ENCODE results near the gene TREML4.
A peak's percentile ranks its signal among the peaks of the same experiment; 100 is the strongest.

The TREML4 gene

GRCh38 chr6:41255638-41256246 lies 27.6 kb downstream of the TREML4 start:
- no peak for DNase-seq (ENCODE audit: low read depth)

GRCh38 chr6:41256383-41256782 lies 28.2 kb downstream of the TREML4 start:
- no peak for DNase-seq (ENCODE audit: low read depth)

- no peak for DNase-seq (ENCODE audit: low read depth)
These were observed 29.4 kb downstream of the TREML4 start for GRCh38 chr6:41257369-41258195.

- no peak for DNase-seq (ENCODE audit: low read depth)
These were observed 30.0 kb downstream of the TREML4 start for GRCh38 chr6:41258196-41258493.

GRCh38 chr6:41262401-41262800 lies 34.3 kb downstream of the TREML4 start:
- no peak for DNase-seq (ENCODE audit: low read depth)

- no peak for DNase-seq (ENCODE audit: low read depth)
These were observed 35.1 kb downstream of the TREML4 start for GRCh38 chr6:41263267-41263666.

GRCh38 chr6:41266541-41266940 lies 38.4 kb downstream of the TREML4 start:
- no peak for DNase-seq (ENCODE audit: low read depth)

GRCh38 chr6:41268478-41268877 lies 40.3 kb downstream of the TREML4 start:
- no peak for DNase-seq (ENCODE audit: low read depth)

GRCh38 chr6:41269166-41269565 lies 41.0 kb downstream of the TREML4 start:
- DNase-seq (ENCODE audit: low read depth), result no peak

- no peak for DNase-seq (ENCODE audit: low read depth)
These were observed 41.6 kb downstream of the TREML4 start for GRCh38 chr6:41269716-41270115.

GRCh38 chr6:41271901-41272395 lies 43.8 kb downstream of the TREML4 start:
- DNase-seq (ENCODE audit: low read depth), result no peak

- DNase-seq (ENCODE audit: low read depth), result no peak
These were observed 44.6 kb downstream of the TREML4 start for GRCh38 chr6:41272591-41273240.

GRCh38 chr6:41273714-41274113 lies 45.6 kb downstream of the TREML4 start:
- DNase-seq (ENCODE audit: low read depth), result no peak

- DNase-seq (ENCODE audit: low read depth), result no peak
These were observed 46.1 kb downstream of the TREML4 start for GRCh38 chr6:41274256-41274655.

GRCh38 chr6:41275489-41275888 lies 47.3 kb downstream of the TREML4 start:
- no peak for DNase-seq (ENCODE audit: low read depth)

GRCh38 chr6:41277605-41278004 lies 49.5 kb downstream of the TREML4 start:
- DNase-seq (ENCODE audit: low read depth), result no peak

- DNase-seq (ENCODE audit: low read depth), result peak; percentile 31
These were observed 50.7 kb downstream of the TREML4 start for GRCh38 chr6:41278699-41279405.

- DNase-seq (ENCODE audit: low read depth), result no peak
These were observed 52.4 kb downstream of the TREML4 start for GRCh38 chr6:41280381-41281057.

- DNase-seq (ENCODE audit: low read depth), result no peak
These were observed 55.5 kb downstream of the TREML4 start for GRCh38 chr6:41283600-41283999.

- no peak for DNase-seq (ENCODE audit: low read depth)
These were observed 56.6 kb downstream of the TREML4 start for GRCh38 chr6:41284726-41285125.

GRCh38 chr6:41286544-41287346 lies 58.6 kb downstream of the TREML4 start, which contains the start of gene TREM1:
TREM1 (minus strand) TSS chr6:41286682; CDS start chr6:41286655, 27 bp downstream.
- DNase-seq (ENCODE audit: low read depth), result no peak
